ENCODE measurements around the gene DHX32.
"Not testable (repeated sequence)": the region's sequence is repeated elsewhere in the genome, so short reads cannot be mapped to it uniquely, and the experiment has no call there.

DHX32 gene, protein sequence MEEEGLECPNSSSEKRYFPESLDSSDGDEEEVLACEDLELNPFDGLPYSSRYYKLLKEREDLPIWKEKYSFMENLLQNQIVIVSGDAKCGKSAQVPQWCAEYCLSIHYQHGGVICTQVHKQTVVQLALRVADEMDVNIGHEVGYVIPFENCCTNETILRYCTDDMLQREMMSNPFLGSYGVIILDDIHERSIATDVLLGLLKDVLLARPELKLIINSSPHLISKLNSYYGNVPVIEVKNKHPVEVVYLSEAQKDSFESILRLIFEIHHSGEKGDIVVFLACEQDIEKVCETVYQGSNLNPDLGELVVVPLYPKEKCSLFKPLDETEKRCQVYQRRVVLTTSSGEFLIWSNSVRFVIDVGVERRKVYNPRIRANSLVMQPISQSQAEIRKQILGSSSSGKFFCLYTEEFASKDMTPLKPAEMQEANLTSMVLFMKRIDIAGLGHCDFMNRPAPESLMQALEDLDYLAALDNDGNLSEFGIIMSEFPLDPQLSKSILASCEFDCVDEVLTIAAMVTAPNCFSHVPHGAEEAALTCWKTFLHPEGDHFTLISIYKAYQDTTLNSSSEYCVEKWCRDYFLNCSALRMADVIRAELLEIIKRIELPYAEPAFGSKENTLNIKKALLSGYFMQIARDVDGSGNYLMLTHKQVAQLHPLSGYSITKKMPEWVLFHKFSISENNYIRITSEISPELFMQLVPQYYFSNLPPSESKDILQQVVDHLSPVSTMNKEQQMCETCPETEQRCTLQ

DNA sequence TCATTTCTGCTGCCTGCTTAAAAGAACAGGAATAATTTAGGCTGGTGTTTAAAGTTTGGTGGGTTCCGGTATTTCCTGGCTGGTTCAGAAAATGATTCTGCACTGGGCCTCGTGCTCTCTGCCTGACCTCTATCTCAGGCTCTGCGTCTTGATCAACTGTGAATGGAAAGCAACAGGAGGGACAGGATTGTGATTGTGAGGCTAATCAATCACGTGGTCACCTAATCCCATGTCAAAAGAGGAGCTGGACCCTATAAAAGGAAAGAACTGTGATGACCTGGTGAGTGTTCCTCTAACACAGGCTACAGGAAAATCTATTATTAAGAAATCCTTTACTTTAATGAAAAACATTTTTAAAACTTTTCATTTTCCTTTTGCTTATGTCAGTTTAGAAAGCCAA, at the start of gene DHX32:
Gene DHX32, minus strand, starts transcription at position 101 of the 400 bp plus-strand sequence. CDS start 468 bp downstream, outside the sequence.
- DNase-seq = no peak

DNA sequence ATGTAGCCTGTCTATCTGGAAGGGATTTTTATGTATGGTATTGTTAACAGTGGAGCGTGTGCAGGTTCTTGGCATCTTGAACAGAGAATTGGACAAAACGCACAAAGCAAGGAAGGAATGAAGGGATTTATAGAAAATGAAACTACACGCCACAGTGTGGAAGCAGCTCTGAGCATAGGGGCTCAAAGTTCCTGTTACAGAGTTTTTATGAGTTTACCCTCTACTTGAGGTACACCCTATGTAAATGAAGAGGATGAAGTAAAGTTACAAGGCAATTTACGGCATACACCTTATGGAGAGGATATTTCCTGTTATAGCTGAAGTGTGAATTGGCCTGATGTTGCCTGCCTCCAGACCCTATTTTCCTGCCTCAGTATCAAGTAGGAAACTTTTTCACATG, 48.5 kb upstream of the DHX32 start:
- no peak for DNase-seq

DNA sequence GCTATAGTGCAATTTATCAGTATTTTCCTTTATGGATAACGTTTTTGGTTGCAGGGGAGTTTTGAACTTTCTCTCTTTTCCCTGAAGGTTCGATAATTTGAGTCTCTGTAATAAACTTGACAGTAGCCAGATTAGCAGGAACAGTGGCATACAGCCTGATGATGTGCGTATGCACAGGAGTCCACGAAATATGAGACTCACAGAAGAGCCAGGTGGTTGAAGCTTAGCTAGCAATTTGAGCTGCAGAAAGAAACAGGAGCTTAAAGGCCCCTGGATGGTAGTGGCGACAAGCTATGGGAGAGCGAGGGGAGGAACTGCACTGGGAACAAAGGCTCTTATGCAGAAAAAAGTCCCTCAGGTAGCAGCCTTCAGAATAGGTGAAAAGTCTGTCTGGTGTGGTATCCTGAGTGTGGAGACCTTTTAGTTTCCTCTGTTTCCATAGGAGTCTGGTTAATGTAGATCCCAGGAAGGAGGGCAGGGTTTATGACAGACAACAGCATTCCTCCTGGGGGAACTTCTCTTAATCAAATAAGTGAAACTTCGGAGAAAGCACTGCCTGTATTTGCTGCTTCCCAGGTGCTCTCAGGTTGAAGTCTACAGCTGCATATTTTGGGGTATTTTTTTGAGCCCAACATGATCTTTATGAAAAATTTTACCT, 48.0 kb upstream of the DHX32 start:
- DNase-seq = no peak

DNA sequence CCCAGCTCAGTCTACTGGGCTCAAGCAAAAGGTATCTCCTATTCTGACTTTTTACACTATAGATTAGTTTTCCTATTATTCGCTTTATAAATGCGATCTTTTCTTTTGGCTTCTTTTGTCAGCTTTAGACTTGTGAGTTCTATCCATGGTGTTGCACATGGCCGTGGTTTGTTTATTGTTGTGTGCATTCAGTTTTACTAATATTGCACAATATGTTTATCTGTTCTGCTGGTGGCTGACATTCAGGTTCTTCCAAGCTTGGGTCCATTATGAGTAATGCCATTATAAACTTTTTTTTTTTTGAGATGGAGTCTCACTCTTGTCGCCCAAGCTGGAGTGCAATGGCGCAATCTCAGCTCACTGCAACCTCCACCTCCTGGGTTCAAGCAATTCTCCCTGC, 46.2 kb upstream of the DHX32 start:
- DNase-seq = not testable (repeated sequence)

DNA sequence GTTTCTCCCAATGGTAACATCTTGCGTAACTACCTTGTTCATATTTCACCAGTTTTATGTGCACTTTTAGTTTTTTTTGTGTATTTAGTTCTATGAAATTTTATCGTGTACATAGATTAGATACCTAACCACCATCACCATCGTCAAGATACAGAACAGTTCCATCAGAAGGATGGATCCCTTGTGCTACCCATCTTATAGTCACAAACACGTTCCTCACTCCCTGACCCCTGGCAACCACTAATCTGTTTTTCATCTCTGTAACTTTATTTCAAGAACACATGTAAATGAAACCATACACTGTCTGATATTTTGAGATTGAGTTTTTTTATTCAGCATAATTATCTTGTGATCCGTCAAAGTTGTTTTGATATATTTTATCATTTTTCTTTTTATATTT, 45.2 kb upstream of the DHX32 start:
- no peak for DNase-seq

DNA sequence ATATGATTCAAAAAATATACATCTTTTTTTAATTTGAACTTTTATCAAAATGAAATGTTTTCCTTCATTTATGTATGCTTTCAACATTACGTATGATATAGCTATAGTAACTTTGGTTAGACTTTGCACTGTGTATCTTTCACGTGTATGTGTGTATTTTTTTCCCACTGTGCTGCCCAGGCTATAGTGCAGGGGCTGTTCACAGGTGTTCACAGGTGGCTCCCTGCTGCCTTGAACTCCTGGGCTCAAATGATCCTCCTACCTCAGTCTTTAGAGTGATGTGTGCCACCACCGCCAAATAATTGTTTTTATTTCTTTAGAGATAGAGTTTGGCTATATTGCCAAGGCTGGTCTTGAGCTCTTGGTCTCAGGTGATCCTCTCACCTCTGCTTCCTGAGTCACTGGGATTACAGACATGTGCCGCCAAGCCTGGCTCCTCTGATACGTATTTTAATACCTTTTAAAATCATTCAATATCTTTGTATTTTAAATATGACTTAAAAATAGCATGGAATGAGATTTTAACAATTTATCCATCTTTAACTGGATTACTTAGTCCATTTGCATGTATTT, 44.3 kb upstream of the DHX32 start:
- DNase-seq = no peak

DNA sequence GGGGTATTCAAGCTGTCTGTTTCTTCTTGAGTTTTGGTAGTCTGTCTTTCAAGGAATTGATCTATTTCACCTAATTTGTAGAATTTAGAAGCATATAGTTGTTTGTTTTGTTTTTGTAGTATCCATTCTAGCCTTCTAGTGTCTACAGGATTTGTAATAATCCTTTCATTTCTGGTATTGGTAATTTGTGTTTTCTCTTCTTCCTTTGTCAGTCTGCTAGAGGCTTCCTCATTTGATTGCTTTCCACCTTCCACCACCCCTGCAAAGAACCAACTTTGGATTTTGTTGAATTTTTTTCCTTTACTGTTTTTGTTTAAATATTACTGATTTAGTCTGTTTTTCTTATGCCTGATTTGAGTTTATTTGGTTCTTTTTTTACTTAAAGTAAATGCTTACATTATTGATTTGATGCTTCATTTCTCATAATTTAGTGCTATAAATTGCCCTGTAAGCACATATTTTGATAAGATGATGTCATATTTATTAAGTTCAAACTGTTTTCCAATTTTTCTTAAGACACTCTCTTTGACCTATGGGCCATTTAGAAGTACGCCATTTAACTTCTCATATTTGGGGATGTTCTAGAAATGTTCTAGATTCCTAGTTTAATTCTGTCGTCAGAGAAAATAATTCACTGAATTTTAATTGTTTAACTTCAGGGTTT, 40.7 kb upstream of the DHX32 start:
- not testable (repeated sequence) for DNase-seq

DNA sequence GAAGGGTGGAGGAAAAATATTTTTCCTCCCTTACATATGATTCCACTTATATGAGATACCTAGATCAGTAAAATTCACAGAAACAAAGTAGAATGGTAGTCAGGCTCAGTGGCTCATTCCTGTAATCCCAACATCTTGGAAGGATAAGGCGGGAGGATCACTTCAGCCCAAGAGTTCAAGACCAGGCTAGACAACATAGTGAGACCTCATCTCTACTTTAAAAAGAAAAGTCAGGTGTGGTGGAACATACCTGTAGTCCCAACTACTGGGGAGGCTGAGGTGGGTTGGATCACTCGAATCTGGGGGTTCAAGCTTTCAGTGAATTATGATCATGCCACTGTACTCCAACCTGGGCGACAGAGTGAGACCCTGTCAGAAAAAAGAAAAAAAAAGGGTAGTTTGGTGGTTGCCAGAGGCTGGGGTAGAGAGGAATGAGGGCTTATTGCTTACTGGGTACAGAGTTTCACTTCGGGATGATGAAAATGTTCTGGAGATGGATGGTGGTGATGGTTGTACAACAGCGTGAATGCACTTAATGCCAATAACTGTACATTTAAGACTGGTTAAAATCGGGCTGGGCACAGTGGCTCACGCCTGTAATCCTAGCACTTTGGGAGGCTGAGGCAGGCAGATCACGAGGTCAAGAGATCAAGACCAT, 36.7 kb upstream of the DHX32 start:
- DNase-seq = not testable (repeated sequence)

DNA sequence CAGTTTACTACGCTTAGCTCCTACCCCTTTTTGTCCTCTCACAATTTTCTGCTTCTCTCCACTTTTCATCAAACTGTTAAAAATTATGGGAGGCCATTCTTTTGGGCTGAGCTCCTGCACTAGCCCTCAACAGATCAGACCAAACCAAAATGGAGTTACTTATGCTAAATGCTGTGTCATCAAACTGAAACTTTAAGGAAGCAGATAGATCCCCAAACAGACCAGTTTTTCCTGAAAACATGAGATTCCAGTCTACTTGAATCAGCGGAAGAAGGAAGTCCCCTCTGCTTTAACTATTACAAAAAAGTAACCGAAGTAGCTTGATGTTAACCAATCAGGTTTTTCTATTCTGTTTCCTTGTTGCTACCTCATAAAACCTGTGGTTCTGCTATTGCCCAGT, 35.9 kb upstream of the DHX32 start:
- no peak for DNase-seq

DNA sequence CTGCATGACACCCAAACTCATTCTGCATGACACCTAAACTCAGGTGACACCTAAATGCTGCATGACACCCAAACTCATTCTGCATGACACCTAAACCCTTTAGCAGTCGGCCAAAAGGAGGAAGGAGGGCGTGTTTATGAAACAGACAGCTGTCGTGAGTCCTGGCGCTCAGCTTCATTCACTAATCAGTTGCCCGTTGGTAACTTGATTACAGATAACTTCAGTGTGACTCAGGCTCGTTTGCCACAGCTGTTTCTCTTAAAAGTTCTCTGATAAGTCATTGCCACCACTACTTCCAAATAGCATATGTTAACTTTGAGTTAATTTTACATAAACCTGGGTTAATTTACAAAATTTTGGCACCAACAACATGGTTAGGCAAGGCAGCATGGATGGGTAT, 32.2 kb upstream of the DHX32 start:
- DNase-seq = not testable (repeated sequence)

DNA sequence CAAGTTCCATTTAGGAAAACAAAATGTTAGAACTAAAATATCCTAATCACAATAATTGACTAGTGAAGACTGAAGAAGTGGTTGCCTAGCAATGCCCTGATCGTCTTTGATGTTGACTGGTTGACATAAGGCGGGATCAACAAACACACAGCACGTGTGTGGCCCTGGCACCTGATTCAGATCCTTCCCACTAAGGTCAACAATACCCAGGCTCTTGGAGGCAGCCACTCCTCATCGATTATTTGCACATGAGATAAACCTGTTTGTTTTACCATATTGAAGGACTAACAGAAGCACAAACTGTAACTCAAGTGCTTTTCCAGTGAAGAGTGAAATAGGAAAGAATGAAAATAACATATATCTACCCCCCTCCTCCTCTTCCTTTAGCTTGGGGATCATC, 30.9 kb upstream of the DHX32 start:
- no peak for DNase-seq

DNA sequence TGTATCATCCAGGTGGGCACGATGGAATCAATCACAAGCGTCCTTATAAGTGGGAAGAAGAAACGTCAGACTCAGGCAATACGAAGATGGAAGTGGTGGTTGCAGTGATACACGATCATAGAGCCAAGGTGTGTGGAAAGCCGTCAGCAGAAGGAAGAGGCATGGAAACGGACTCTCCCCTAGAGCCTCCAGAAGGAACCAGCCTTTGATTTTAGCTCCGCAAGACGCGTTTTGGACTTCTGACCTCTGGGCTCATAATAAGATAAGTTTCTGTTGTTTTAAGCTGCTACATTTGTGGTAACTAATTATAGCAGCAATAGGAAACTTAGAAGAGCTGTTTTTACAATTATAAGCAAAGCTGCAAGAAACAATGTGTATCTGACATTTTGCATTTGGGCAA, 30.1 kb upstream of the DHX32 start:
- no peak for DNase-seq

DNA sequence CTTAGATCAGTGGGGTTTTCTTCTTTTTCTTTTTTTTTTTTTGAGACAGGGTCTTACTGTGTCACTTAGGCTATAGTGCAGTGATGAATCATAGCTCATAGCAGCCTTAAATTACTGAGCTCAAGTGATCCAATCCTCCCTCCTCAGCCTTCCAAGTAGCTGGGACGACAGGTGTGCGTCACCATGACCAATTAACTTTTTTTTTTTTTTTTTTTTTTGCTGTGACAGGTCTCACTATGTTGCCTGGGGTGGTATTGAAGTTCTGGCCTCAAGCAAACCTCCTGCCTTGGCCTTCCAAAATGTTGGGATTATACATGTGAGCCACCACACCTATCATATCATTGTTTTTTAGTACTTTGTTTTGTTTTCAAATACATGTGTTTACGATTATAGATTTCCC, 28.4 kb upstream of the DHX32 start:
- not testable (repeated sequence) for DNase-seq

DNA sequence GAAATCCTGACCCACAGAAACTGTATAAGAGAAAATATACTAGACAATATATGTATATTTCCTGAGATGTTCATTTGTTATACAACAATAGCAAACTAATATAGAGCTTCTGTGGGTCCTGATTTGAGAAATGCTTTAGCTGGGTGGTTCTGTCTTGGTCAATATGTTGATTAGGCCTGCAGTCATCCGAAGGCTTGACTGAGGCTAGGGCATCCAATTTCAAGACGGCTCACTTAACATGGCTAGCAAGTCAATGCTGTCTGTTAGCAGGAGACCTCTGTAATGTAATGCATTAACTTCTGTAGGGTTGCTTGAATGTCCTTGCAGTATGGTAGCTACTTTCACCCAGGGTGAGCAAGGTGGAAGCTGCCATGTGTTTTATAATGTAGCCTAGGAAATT, 27.7 kb upstream of the DHX32 start:
- not testable (repeated sequence) for DNase-seq

DNA sequence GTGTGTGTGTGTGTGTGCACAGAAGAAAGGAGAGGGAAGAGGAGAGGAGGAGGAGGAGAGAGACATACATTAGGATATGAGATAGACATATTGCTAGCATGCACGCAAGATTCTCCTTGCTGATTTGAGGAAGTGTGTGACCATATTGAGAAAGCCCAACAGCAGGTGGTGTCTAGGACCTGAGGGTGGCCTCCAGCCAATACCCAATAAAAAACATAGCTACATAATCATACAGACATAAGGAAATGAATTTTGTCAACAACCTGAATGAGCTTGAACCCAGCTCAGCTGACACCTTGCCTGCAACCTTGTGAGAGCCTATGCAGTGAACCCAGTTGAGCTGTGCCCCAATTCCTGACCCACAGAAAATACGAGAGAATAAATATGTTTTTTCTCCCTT, 26.5 kb upstream of the DHX32 start:
- not testable (repeated sequence) for DNase-seq

DNA sequence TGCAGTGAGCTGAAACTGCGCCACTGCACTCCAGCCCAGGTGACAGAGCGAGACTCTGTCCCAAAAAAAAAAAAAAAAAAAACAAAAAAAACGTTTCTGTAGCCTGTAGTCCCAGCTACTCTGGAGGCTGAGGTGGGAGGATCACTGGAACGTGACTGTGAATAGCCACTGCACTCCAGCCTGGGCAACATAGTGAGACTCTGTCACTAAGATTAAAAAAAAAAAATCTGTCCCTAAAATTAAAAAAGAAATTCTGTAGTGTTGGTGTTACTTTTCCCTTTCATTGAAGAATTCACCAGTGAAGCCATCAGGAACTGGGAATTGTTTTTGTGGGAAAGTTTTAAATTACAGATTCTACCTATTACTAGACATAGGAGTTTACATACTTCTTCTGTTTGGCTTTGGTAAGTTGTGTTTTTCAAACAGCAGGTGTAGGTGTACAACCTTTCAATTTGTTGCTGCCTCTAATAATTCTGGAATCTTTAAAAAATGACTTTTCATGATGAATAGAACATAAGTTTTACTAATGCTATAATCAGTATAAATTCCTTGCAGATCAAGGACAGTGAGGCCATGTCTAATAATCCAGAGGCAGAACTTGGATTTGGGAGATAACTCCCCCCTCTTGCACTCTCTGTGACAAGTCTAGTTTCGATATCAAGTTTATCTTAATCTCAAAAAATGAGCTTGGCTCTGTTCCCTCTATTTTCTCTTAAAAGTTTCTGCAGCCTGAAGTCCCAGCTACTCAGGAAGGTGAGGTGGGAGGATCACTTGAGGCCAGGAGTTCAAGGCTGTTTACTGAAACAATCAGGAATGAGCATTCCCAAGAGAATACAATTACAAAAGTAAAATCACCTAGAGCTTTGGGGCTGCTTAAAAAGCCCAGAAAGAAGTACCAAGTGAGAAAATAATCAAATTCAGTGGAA, 24.2 kb upstream of the DHX32 start:
- DNase-seq = not testable (repeated sequence)

DNA sequence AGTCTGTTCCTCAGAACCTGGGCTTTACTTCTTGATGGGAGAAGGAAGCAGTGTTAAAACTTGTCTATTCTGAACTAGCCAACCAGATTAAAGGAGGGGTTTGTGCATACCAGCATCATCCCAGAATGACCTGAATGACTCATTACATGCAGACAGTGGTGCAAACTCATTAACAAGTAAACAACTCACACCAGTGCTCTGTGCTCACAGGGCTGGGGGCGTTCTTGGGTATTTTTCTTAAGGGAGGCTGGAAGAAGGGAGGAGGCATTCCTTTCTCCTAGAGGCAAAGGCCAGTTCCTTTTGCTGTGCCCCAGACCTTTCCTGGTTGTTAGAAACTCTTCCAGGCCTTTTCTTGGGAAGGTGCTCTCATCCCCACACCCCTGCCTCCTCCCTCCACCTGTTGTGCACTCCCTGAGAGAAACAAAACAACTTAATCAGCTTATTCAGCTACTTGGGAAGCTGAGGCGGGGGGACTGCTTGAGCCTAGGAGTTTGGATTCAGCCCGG, 22.1 kb upstream of the DHX32 start:
- DNase-seq = not testable (repeated sequence)

DNA sequence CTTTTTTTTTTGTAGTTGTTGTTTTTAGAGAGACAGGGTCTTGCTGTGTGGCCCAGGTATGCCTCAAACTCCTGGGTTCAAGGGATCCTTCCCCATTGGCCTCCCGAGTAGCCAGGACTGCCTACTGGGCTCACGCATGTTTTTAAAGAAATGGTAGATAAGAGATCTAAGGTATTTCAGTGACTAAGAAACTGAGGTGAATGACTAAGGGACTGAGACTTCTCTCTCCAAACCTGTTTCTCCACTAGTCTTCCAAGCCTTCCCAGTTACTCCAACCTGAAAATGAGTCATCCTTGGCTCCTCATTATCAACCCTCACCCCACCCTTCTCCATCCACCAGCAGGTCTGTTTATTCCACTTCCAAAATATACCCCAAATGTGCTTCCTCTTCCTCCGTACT, 19.9 kb upstream of the DHX32 start:
- DNase-seq = not testable (repeated sequence)

DNA sequence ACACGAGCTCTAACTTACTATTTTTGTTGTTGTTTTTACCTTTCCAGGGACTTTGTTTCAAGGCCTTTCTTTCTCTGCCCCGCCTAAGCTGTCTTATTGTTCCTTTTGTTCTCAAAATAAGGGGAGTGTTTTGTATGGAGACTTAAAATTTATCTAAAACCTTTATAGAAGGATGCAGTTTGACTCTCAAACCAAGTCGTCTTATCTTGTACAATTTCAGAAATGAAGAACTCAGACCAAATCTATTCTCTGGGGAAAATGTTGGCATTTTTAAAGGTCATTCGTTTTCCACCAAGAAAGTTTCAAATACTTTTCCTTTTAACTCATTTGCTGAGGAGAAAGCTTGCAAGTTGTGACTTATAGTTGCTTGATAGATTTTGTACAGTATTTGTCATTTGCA, 16.2 kb upstream of the DHX32 start:
- not testable (repeated sequence) for DNase-seq

DNA sequence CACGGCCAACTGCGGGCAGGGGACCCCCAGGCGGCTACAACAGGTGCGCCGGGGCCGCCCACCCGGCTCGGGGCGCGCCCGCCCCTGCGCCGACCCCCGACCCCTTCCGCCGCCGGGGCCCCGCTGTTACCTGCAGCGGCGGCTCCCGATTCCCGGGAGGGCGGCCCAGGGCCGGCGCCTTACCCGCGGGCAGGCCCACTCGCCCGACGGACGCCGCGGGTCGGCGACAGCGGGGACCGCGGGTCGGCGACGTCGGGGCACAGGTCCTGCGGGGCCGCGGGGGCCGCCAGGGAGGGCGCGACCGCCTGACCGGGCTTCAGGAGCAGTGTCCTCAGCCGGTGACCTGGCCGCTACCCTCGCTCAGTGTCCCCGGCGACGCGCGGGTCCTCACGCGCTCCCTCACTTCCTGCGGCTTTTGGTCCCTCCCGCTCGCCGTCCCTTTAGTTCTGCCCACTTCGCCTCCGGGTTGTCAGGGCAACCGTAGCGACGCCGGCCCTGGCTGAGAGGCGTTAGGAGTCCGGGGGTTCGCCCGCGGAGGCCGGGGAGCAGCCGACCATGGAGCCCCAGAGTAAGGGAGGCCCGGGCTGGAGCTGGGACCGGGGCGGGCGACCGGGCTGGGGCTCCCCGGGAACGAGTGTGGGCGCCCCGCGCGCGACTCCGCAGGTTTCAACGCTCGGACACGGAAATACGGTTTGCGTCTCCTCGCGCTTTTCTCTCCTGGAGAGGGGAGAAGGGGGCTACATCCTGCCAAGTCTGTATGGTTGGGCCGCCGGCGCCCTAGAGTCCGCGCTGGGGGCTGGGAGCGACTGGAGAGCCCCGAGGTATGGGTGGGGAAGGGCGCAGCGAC, 15.2 kb upstream of the DHX32 start, which contains the start of gene FANK1:
Gene FANK1, plus strand, starts transcription at position 477 of the 847 bp plus-strand sequence. Its CDS starts 79 bp downstream, at position 556.
- DNase-seq = peak in 1 of 2 experiments; percentile 8
